Left renal pelvis (tissue), 4 donors: ENCODE data around the gene FRG2. TPM values are rescaled to one million over a fixed set of nuclear protein-coding genes. Genes with fewer than 3 reads are reported as not detected.
"Not testable (repeated sequence)": the region's sequence is repeated elsewhere in the genome, so short reads cannot be mapped to it uniquely, and the experiment has no call there.

Experiments used
- DNase-seq, 4 donors: peaks; one replicate each; pipeline ENCODE4 v3.0.0-alpha.2; 2013; ENCODE audit warnings: low read depth in 4 of 4, low spot score in 3 of 4
- polyA plus RNA-seq, 4 donors: library from polyadenylated mRNA; unstranded; fragments of 120-200 nt; gene quantifications; one replicate each; pipeline ENCODE4 v1.2.1, GENCODE V29; 2013; ENCODE audit not compliant: insufficient read length in 4 of 4

The FRG2 gene
- polyA plus RNA-seq, 4 donors = not detected

GRCh38 chr4:190016369-190017289 is 10.4 kb downstream of the FRG2 start:
- no peak for DNase-seq

- no peak for DNase-seq
Measured at GRCh38 chr4:190015538-190016368, 11.3 kb downstream of the FRG2 start.

DNA sequence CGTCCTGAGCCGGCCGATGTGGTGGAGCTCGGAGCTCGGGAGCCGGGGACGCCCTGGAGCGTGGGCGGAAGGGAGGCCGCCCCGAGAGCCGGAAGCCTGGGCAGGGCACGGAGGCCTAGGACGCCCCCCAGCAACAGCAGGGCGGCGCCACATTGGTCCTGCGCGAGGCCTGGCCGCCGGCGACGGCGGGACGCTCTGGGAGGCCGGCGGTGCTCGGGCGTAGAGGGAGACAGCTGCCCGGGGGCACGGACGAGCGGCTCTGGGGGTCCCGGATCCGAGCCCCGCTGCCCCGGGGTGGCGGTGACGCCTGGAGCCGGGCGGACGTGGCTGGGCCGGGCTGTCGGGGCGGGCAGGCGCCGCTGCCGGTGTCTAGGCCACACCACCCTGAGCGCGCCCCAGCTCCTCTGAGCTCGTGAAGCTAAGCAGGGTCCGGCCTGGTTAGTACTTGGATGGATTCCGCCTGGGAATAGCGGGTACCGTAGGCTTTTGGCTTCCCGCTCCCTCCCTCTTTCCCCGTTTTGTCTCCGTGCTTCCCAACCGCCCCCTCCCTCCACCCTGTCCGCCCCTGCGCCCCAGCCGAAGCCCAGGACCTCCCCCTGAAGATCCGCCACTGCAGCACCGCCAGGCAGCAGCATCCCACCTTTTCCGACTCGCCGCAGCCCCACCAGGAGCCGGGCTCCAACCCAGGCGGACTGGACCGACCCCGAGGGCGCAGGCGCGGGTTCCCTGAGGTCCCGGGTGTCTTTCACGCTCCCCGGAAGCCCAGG is 12.1 kb downstream of the FRG2 start:
- DNase-seq = no peak

DNA sequence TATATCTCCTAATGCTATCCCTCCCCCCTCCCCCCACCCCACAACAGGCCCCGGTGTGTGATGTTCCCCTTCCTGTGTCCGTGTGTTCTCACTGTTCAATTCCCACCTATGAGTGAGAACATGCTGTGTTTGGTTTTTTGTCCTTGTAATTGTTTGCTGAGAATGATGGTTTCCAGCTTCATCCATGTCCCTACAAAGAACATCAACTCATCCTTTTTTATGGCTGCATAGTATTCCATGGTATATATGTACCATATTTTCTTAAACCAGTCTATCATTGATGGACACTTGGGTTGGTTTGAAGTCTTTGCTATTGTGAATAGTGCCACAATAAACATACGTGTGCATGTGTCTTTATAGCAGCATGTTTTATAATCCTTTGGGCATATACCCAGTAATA is 37.1 kb downstream of the FRG2 start:
- DNase-seq = not testable (repeated sequence)

GRCh38 chr4:189988877-189989431 is 38.1 kb downstream of the FRG2 start:
- peak in 1 of 4 donors; percentile 4 for DNase-seq

- not testable (repeated sequence) for DNase-seq
Measured at GRCh38 chr4:189985651-189986243, 41.3 kb downstream of the FRG2 start.

- DNase-seq = not testable (repeated sequence)
Measured at GRCh38 chr4:189984661-189985060, 42.4 kb downstream of the FRG2 start.

- not testable (repeated sequence) for DNase-seq
Measured at GRCh38 chr4:189983916-189984526, 43.0 kb downstream of the FRG2 start.

DNA sequence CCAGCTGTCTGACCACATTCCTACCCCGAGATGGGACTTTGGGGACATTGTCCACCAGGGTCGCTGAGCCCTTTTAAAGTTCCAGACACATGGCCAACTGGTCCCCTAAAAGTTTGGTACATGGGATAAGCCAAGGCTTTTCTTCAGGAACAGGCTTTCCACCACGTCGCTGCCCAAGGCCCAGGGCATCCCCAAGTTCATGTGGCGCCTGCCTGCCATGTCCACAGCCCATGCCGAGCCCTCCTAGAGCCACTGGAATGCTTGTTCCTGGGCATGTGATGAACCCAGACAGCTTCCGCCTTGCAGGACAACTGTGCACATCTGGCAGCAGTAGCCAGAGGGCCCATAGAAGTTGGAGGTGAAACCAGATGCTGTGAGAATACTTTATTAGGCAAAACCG is 45.1 kb downstream of the FRG2 start:
- no peak for DNase-seq

GRCh38 chr4:189980292-189980691 is 46.8 kb downstream of the FRG2 start:
- not testable (repeated sequence) for DNase-seq

DNA sequence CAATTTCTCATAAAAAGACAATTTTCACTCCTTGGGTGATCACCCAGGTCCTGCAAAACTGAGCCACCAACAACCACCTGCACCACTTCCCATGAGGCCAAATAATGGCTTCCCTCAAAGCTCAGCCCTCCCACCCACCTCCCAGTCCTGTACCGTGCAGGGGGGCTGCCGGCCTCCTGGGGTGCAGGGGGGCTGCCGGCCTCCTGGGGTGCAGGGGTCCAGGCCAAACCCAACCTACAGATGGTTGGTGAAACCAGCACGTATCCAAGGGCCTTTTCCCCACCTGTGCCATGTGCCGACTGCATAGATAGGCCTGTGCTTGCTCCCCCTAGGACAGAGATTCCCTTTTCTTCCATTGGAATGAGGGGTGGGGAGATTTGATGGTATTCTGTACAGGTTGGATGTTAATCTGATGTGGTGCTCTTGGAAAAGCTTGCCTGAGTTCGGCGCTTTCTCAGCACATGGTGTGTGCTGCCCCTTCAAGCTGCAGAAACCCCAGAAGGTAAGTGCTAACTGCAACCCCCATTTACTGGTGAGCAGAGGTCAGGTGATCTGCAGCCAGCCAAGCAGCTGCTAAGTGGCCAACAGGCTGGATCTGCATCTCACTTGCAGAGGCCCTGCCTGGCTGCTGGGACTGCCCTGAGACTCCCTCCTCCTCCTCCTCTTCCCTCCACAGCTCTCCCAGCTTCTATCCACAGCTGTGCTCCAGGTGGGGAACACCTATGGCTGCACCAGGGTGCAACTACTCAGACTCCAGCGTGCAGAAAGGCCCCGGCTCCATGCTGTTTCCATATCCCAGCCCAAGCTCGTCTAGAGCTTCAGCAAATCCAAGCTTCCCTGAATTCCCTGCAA is 47.6 kb downstream of the FRG2 start:
- DNase-seq = no peak

Other genes with a start within 250 kb of the FRG2 start
- 10 to 100 TPM; 53.2 to 67.8 (median 63.6) TPM for gene FRG1, start 86.4 kb downstream of the FRG2 start, polyA plus RNA-seq
- gene DBET, start 37.2 kb upstream of the FRG2 start, polyA plus RNA-seq = not detected
- under 1 TPM in 3 of 4 donors, not detected in 1; 0.27 to 0.98 (median 0.89) TPM for gene DUX4, start 146.5 kb upstream of the FRG2 start, polyA plus RNA-seq